Measurements from ENCODE around the gene ALDH6A1.

ALDH6A1 gene

DNA sequence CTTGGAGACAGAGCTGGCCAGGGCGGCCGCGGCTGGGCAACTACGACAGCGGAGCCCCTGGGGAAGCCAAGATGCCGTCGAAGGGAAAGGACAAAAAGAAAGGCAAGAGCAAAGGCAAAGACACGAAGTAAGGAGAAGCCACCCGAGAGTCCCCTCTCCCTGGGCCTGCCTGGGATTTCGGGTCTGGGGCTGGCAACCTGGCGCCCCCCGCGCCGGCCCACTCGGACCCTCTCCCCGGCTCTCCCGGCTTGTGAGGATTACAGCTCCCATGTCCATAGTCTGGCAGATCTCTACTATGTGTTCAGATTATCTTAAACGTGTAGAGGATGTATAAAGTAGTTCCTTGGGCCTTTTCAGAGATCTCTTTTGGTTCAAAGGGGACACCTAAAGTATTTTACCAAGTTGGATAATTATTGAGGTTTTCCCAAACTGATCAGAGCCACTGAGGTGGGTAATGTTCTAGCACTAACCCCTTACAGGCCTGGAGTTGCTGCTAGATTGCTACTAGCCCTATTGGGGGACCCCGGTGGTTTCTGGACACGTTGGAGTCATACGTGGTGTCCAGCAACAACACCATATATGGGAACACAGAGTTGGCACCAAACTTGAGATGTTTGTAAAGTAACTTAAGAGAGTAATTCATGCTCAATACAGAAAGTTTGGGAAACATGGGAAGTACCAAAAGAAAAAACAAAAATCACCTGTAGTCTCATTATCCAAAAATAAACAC lies 64.7 kb downstream of the ALDH6A1 start:
- TF ChIP-seq, protein P1, sequence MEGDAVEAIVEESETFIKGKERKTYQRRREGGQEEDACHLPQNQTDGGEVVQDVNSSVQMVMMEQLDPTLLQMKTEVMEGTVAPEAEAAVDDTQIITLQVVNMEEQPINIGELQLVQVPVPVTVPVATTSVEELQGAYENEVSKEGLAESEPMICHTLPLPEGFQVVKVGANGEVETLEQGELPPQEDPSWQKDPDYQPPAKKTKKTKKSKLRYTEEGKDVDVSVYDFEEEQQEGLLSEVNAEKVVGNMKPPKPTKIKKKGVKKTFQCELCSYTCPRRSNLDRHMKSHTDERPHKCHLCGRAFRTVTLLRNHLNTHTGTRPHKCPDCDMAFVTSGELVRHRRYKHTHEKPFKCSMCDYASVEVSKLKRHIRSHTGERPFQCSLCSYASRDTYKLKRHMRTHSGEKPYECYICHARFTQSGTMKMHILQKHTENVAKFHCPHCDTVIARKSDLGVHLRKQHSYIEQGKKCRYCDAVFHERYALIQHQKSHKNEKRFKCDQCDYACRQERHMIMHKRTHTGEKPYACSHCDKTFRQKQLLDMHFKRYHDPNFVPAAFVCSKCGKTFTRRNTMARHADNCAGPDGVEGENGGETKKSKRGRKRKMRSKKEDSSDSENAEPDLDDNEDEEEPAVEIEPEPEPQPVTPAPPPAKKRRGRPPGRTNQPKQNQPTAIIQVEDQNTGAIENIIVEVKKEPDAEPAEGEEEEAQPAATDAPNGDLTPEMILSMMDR (IDR thresholded peaks at IDR 0.05): no peak

GRCh38 chr14:74018586-74019407 lies 65.5 kb downstream of the ALDH6A1 start, which contains the start of the genes BBOF1 and ENTPD5:
TSS of gene BBOF1 (plus strand) at chr14:74019349. CDS start at chr14:74019479, 130 bp downstream.
TSS of gene ENTPD5 (minus strand) at chr14:74019288. CDS start at chr14:73988102, 31,186 bp downstream.
- TF ChIP-seq, protein P1 (IDR thresholded peaks at IDR 0.05): no peak

DNA sequence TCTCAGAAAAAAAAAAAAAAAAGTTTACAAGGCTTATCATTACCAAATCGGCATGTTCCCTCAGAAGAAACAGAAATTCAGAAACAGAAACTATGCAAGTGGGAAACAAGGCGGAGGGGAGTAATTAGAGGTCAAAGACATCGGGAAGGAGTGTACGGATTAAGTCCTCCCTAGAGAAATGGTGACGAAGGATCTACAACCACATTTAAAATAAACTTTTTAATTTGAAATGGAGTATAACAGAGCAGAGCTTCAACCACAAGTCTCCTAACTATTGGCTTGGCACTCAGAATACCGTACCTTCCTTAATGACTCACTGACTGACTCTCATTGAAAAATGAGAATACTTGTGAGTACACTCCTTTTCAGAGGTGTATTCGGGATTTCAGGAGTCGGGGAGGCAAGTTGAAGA lies 66.1 kb downstream of the ALDH6A1 start:
- TF ChIP-seq, protein P1 (IDR thresholded peaks at IDR 0.05): no peak

- TF ChIP-seq, protein P1 (IDR thresholded peaks at IDR 0.05): no peak
Observed at GRCh38 chr14:74015963-74016362, 68.3 kb downstream of the ALDH6A1 start.

DNA sequence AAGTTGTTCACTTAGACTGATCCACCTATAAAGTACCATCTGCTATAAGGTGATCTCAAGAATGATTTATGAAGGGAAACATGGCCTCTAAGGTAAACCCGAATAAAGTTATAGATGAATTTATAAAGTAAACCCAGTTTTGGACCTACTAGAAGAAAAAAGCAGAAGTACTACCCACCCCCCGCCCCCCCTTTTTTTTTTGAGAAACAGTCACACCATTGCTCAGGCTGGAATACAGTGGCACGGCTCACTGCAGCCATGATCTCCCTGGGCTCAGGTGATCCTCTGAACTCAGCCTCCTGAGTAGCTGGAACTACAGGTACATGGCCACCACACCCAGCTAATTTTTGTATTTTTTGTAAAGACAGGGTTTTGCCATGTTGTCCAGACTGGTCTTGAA lies 69.1 kb downstream of the ALDH6A1 start:
- TF ChIP-seq, protein P1 (IDR thresholded peaks at IDR 0.05): no peak

DNA sequence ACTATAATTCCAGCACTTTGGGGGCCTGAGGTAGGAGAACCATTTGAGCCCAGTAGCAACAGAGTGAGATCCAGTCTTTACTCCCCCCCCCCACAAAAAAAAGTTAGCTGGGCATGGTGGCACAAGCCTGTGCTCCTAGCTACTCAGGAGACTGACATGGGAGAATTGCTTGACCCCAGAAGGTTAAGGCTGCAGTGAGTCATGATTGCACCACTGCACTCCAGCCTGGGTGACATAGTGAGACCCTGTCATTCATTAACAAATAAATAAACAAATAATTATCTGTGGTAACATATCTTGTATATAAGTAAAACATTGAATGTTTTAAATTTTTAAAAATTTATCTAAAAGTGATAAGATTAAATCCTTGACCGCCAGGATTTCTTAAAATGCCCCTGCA lies 70.0 kb downstream of the ALDH6A1 start:
- TF ChIP-seq, protein P1 (IDR thresholded peaks at IDR 0.05): no peak

- TF ChIP-seq, protein P1 (IDR thresholded peaks at IDR 0.05): no peak
Observed at GRCh38 chr14:74008843-74009499, 75.3 kb downstream of the ALDH6A1 start.
